ENCODE data around the gene PTTG1IP.

The PTTG1IP gene

DNA sequence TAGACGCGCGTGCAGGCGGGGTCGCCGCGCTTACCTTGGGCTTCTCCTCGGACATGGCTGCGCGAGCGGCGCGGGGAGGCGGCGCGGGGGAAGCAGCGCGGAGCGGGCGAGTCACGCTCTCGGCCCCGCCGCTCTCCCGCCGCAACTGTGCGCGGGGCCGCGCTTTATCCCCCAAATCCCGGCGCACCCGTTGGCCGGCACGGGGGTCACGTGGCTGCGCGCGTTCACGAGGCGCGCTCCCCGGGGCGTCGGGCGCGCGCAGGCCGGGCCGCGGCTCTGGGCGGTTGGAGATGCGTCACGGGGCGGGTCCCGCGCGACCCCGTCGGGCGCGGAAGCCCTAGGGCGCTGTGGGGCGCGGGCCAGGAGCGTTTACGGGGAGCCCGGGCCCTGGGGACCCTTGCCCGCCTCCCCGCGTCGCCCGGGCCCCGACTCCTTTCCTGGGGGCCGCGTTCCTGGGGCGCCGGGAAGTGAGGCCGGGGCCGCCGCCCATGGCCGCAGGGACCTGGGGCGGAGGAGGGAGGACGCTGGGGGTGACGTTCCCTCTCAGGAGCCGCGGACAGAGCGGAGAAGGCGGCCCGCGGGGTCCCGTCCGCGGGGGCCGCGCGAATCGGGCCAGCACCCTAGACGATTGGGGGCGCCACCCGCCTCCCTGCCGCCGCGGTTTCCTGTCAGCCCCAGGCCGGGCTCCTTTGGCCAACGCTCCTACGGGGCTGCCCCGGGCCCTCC is 55.4 kb downstream of the PTTG1IP start, which contains the start of gene SUMO3:
SUMO3 (minus strand) TSS at position 149 of the 726 bp plus-strand sequence; CDS start at position 55, 94 bp downstream.
- DNase-seq = peak; percentile 63

DNA sequence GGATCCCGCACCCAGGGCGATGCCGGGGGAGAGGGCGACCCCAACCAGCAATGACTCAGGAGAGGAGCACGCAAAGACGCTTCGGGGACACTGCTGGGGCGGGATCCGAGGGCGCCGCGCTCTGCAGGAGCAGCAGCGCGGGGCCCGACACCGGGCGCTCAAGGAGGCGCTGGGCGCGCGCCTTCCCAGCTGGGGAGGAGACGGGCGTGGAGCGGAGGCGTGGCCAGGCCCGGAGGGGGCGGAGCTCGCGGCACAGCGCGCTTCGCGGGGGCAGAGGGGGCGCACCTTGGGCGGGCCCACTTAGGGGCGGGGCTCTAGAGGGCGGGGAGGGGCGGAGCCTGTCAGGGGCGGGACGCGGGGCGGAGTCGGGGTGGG is 56.0 kb downstream of the PTTG1IP start:
- DNase-seq = peak; percentile 77

DNA sequence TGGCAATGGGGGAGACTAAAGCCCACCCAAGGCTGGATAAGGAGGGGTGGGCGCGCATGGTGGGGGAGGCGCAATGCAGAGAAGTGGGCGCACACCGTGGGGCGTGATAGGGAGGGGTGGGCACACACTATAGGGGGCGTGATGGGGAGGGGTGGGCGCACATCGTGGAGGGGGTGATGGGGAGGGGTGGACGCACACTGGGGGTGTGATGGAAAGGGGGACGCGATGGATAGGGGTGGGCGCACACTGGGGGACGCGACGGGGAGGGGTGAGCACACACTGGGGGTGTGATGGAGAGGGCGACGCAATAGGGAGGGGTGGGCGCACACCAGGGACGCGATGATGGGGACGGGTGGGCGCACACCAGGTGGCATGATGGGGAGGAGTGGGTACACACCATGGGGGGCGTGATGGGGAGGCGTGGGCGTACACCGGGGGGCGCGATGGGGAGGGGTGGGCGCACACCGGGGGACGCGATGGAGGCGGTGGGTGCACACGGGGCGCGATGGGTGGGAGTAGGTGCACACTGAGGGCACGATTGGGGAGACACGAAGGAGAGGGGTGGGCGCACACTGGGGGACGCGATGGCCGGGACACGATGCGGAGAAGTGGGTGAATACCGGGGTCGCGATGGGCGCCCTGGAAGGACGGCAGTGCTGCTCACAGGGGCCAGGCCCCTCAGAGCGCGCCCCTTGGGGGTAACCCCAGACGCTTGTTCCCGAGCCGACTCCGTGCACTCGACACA is 56.6 kb downstream of the PTTG1IP start:
- DNase-seq = no peak

DNA sequence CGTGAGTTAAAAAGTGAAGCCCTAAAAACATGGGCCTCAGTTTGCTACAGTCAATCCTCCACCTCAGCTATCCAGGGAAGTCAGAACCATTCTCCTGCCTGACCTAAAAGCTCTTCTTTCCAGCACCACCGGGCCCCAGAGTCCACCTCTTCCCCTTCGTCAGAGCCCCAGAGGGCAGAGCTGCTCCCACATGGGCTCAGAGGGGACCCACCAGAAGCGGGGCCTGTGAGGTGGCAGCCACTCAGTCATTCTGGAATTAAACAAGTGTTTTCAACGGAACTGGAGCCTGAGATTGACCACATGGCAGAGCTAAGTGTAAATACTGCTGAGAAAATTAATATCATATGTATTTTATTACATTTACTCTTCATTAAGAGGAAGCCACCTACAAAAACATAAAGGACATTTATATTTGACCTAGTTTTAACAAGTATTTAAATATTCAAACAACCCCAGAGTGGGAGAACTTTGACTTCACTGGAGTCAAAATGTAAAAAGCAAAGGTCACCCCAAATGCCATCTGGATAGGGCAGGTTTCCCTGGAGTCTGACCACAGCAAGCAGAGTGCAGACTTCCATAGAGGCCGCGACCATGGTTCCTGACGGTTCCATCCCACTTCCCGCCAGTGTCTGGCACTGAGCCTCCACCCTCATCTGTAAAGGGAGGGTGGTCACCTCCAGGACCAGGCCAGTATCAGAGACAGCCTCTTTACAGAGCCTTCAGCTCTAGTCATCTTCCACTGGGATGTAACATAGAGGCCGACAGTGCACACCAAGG is 57.5 kb downstream of the PTTG1IP start:
- no peak for DNase-seq

DNA sequence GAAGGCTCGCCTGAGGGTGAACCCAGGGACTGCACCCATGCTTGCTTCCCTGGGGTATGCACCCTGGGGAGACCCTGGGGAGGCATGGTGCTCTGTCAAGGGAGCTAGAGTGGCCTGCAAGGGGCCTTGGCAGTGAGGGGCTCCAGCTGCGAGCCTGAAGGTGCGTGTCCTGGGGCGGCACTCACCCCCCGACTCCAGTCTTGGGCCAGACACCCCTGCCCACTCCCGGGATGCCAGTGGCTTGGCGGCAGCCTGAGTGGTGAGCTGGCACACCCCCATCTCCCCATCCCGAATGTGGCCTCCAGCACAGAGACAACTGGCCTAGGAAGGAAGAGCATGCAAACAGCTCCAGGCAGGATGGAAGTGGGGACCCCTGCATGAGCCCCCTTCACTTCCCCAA is 58.3 kb downstream of the PTTG1IP start:
- DNase-seq = no peak

DNA sequence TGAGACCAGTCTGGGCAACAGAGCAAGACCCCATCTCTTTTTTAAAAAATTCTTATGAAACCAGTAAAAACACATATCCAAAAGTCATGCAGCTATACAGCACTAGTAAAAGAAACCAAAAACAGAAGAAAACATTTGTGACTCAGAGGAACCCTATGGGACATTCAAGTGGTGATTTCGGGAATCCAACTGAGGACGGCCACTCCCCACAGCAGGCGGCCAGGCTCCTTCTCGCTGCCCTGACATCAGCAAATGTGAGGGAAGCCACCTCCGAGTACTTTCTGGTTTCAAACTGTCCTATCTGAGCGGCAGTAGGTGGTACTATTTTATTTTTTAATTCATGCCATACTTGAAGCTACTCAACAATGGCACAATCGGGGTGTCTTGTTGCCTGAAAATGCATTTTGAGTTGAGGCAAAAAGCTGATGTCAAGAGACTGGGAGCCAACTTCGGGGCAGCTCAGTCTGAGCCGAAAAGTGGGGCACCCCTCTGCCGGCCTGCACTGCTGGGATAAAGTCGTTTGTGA is 58.9 kb downstream of the PTTG1IP start:
- no peak for DNase-seq

DNA sequence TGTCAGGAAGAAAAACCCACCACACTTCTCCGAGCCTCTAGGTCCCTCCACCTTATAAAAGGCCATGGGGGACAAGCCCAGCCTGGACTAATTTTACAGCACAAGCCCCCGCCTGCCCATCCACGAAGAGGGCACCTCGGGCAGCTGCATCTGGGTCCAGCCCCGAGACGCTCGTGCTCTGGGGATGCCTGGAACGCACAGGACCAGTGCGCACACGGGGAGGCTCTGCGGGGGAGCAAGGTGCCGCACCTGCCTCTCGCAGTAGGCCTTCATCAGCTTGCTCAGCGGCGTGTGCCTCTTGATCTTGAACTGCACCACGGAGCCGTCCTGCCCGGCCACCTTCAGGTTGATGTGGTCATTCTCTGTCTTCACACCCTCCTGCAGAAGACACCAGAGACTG is 59.8 kb downstream of the PTTG1IP start:
- no peak for DNase-seq

DNA sequence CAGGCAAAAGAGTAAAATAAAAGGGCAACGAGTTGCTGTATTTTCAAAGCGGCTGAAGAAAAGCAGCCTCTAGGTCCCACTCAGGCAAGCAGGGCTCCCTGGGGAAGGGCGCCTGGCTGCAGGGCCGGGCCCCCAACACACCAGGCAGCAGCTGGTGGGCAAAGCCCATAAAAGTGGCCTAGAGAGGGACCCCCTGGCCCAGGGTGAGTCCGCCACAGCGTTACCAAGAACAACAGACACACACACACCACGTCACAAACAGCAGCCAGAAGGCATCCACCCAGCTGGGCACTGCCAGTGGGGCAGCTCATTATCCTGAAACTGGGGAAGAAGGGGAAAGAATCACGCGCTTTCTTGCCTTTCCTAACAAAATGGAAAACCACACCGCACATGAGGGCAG is 60.3 kb downstream of the PTTG1IP start:
- DNase-seq = no peak

DNA sequence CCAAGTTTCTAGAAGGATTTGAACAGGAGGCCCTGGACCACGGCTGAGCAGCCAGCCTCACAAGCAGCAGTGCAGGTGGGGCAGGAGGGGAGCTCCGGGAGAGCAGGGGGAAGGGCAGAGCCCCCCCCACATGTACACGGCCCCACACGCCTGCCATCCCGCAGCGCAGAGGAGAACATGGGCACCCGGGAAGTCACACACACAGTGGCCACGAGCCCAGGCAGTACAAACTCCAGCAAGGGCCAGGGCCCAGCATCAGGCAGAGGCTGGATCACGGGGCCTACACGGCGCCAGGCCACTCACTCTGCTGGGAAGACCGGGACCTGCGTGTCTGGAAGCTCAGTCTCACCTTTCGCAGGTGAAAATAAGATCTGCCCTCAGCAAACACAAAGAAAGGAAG is 60.9 kb downstream of the PTTG1IP start:
- DNase-seq = no peak

DNA sequence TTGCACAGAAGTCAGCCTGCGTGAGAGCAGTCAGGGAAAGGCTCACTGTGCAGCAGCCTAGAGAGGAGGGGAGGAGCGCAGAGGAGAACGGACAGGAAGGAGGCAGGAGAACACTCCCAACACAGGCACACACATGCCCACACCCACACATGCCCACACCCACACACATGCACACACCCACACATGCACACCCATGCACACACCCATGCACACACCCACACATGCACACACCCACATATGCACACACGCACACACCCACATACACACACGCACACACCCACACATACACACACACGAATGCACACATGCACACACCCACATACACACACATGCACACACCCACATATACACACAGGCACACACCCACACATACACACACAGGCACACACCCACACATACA is 62.7 kb downstream of the PTTG1IP start:
- DNase-seq = no peak

DNA sequence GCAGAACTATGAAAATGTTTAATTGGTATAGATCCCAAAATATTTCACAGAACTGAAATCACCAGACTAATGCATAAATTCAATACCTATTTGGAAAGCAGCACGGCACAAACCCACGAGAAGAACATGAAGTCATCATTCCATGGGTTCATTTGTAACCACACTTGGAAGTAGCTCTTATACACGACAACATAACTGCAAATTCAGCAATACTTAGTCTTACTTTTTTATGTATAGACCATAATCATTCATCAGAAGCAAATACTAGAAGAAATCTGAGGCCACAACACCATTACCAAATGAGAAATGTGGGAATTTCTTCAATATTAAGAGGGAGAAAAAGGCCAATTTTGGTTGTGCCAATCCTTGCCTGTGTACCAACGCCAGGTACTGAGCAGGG is 67.6 kb downstream of the PTTG1IP start:
- no peak for DNase-seq

DNA sequence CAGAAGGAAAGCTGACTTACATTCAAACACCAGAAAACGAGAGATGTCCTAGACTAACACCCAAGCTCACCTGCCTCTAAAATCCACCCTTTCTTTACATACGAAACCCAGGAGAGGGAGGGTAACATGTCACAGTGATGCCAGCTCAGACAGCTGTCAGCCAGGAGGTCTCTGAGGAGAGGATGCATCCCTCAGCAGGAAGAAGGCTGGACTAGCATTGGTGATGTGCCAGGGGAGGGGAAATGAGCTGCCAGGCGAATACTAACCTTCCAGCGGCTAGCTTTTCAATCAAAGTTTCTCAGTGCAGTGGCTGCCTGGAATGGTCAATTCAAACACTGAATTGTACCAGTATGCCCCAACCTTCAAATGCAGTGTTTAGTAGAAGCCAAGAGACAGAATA is 68.3 kb downstream of the PTTG1IP start:
- peak; percentile 40 for DNase-seq

DNA sequence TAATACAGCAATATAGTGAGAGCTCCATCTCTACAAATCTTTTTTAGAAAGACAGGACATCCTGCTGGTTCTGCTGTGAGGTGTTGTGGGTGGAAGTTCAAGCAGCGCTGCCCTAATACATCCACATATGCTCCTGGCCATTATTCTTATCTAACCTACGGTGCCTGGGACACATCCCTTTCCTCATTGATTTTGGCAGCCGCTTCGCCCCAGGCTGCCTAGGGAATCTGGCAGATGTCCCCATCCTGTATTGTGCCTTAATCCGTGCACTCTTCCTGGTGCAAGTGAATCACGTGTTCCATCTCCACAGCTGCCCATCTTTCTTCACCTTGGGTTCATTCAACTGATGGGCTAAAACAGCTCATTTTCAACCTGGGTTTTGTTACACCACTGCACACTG is 68.7 kb downstream of the PTTG1IP start:
- DNase-seq = peak; percentile 40

DNA sequence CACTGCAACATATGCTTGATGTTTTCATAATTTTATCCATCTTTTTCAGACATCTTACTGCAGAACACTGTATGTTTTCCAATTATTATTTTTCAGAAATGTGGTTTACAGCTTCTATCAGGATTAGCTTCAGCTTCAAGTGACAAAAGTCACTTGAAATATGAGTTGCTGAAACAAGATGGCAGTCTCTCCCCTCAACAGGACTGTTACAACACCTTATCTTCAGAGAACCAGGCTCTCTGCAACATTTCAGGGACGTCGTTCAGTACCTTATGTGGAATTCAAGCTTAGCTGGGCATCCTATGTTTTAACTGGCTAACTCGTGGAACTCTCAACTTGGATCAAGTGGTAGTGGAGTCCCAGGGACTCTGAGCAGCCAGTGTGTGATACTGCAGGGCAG is 69.8 kb downstream of the PTTG1IP start:
- no peak for DNase-seq

DNA sequence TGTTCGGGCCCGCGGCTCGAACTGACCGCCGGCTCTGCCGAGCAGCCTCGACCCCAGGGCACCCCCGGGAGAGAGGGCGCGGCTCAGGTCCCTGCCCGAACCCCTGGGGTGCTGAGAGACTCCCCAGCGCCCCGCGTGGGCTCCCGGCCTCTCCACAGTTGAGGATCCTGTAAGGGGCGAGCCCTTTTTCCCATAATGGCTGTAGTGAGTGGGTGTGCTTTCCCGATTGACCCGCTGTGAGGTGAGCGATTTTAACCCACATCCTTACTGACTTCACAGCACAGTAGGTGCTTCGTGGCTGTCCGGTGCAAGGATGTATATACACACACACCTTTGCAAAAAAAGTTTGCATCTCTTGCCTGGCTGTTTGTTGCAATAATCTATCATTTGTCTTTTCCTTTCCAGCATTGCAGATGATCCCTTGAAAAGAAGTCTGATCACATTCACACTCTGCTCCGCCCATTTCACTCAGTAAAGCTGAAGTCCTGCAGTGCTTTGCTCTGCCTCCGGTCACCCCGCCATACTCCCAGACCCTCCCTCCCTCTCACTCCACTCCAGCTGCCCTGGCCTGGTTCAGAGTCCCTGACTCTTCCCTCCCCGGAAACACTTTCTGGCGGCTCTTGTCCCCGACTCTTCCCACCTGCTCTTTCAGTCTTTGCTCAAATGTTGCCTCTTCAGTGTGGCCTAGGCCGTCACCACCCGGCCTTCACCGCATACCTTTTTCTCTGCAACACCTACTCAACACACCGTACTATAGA is 70.9 kb downstream of the PTTG1IP start:
- DNase-seq = no peak

DNA sequence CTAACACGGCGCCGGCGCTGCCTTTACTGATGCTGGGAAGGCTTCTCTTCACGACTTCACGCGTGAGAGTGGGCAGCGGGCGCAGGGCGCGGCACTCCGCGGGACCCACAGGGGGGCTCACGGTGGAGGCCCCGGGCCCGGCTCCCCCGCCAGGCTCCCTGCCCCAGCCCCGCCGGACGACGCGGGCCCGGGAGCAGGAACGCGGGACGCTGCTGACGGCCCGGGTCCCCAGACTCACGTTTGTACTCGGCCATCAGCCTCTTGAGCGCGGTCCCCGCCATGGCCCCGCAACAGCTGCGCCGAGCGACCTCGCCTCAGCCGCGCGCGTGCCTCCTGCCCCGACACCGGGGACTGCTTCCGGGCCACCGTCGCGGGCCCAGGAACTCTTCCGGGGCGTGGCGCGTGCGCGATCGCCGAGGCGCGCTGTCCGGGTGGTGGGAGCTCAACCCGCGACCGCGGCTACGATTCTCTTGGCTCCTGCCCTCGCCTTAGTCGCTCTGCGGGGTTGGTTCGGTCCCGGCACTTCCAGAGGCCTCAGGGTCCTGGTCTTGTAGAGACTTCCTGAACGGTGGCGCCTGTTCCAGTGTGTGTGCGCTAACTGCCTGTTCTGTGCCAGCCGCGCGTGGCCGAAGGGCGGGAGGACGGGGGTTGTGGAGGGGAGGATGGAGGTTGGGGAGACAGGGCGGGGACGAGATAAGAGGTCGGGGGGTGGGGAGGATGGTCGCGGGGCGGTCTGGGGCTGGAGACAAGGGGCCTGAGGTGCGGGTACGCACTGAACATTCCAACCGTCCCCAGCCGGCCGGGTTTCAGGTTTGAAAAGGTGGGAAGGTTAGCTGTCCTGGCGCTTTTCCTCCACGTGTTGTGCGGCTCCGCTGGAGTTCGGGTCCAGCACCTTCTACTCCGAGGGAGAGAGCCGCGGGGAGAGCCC is 71.8 kb downstream of the PTTG1IP start, which contains the start of gene UBE2G2:
UBE2G2 (minus strand) TSS at position 353 of the 928 bp plus-strand sequence; CDS start at position 281, 72 bp downstream.
- DNase-seq = peak; percentile 82

DNA sequence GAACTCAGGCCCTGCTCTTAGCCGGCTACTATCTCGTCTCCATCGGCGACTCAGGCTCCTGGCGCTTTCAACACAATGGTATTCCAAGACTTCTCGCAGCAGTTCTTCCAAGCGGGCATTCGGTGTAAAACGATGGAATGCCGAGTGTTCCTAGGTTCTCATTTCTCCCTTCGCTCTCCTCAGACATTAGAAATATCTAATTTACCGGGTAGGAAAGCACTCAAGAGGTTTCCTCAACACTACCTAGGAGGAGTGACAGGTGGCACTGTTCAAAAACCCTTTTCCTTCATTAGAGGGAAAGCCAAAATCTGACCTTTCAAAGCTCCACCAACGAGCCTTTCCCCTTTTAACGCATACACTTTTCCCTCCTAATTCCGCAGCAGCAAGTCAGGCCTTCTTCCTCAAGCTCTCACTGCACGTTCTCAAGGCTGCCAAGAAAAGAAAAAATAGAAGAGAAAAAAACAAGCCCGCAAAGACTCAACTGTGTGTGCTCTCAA is 72.5 kb downstream of the PTTG1IP start:
- DNase-seq = peak; percentile 47

DNA sequence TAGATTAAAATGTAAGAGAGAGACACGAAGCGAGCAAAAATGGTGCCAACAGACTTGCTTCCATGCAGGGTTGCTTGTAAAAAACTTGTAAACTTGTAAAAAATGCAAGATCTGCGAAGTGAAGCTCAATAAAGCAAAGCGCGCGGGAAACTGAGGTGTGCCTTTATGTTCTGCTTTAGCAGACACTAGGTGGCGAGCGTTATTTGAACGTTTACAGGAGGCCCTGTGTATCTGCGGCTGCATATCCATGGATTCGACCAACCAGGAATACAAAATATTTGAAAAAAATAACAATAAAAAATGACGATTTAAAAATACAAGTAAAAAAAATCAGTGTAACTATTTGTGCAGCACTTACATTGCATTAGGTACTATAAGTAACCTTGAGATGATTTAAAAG is 73.4 kb downstream of the PTTG1IP start:
- no peak for DNase-seq

DNA sequence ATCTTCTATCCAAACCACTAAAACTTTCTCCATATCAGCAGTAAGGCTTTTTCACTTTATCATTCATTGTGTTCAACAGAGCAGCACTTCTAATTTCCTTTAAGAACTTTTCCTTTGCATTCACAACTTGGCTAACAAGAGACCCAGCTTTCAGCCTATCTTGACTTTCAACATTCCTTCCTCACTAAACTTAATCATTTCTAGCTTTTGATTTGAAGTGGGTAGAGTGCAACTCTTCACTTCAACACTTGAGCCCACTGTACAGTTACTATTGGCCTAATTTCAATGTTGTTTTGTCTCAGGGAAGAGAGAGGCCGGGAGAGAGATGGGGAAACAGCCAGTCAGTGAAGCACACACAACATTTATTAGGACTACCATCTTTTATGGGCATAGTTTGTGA is 73.8 kb downstream of the PTTG1IP start:
- no peak for DNase-seq
